HG03064 (cell line): ENCODE data around the gene ZBTB6.
"Not testable (repeated sequence)": the region's sequence is repeated elsewhere in the genome, so short reads cannot be mapped to it uniquely, and the experiment has no call there.

Experiments used
- ATAC-seq: cut with Tn5 transposase; IDR thresholded peaks from one replicate; pipeline ENCODE4 v1.9.1; 2021; ENCODE audit warnings: low read depth; ENCODE audit not compliant: unreplicated experiment

The ZBTB6 gene

GRCh38 chr9:122929796-122930354 is 16.8 kb upstream of the ZBTB6 start:
- ATAC-seq = no peak

GRCh38 chr9:122923947-122924346 is 10.8 kb upstream of the ZBTB6 start:
- ATAC-seq = no peak

- no peak for ATAC-seq
Observed at GRCh38 chr9:122922713-122923112, 9.6 kb upstream of the ZBTB6 start.

- ATAC-seq = no peak
Observed at GRCh38 chr9:122918310-122918709, 5.2 kb upstream of the ZBTB6 start.

GRCh38 chr9:122912671-122912963 is 506 bp downstream of the ZBTB6 start:
- no peak for ATAC-seq

- not testable (repeated sequence) for ATAC-seq
Observed at GRCh38 chr9:122906122-122906521, 7.0 kb downstream of the ZBTB6 start.

GRCh38 chr9:122904823-122905710 is 8.1 kb downstream of the ZBTB6 start, which contains the start of gene RC3H2:
Gene RC3H2 (minus strand): TSS chr9:122905359. CDS start chr9:122897509, 7,850 bp downstream.
- ATAC-seq = peak; percentile 80

GRCh38 chr9:122904466-122904822 is 8.7 kb downstream of the ZBTB6 start:
- ATAC-seq = peak; percentile 23

- ATAC-seq = no peak
Observed at GRCh38 chr9:122900791-122901190, 12.3 kb downstream of the ZBTB6 start.

- no peak for ATAC-seq
Observed at GRCh38 chr9:122897969-122898368, 15.2 kb downstream of the ZBTB6 start.

GRCh38 chr9:122888480-122888879 is 24.6 kb downstream of the ZBTB6 start:
- no peak for ATAC-seq

GRCh38 chr9:122883125-122883524 is 30.0 kb downstream of the ZBTB6 start:
- no peak for ATAC-seq

- no peak for ATAC-seq
Observed at GRCh38 chr9:122879443-122879842, 33.7 kb downstream of the ZBTB6 start.

GRCh38 chr9:122875523-122875922 is 37.6 kb downstream of the ZBTB6 start:
- ATAC-seq = no peak

- not testable (repeated sequence) for ATAC-seq
Observed at GRCh38 chr9:122867276-122867675, 45.8 kb downstream of the ZBTB6 start.

- ATAC-seq = no peak
Observed at GRCh38 chr9:122866079-122866478, 47.0 kb downstream of the ZBTB6 start.

GRCh38 chr9:122865300-122865699 is 47.8 kb downstream of the ZBTB6 start:
- no peak for ATAC-seq

GRCh38 chr9:122863407-122863806 is 49.7 kb downstream of the ZBTB6 start:
- ATAC-seq = no peak

- ATAC-seq = no peak
Observed at GRCh38 chr9:122860319-122861142, 52.6 kb downstream of the ZBTB6 start.
